ENCODE measurements around the gene SH3BP1.

- TF ChIP-seq RAD51 (IDR thresholded peaks at IDR 0.05; ENCODE audit: borderline replicate concordance): no peak
- no peak for TF ChIP-seq PAF1 (CRISPR knock-in tag; IDR thresholded peaks at IDR 0.05)
- TF ChIP-seq ZFP41 (CRISPR knock-in tag; IDR thresholded peaks at IDR 0.05; ENCODE audit: borderline replicate concordance): no peak
- TF ChIP-seq FOSL1 (CRISPR knock-in tag; IDR thresholded peaks at IDR 0.05; ENCODE audit: borderline replicate concordance): no peak
- TF ChIP-seq CTCF (CRISPR knock-in tag; IDR thresholded peaks at IDR 0.05): no peak
Observed at GRCh38 chr22:37690407-37690806, 50.9 kb downstream of the SH3BP1 start.

All from HepG2 (cell line).